C4-2B (cell line): ENCODE measurements around the gene ATP1A4.

Source experiments
- H3K27ac ChIP-seq: fragments of 450-650 bp; 2 replicates; pipeline ENCODE4 v1.5.1; 2017
- ZFX ChIP-seq: fragments of 450-650 bp; IDR thresholded peaks from 2 replicates; pipeline ENCODE4 v1.6.1; 2017
- TF ChIP-seq, protein P1 (sequence below): fragments of 450-650 bp; conservative IDR thresholded peaks from 2 replicates; pipeline ENCODE4 v1.5.1; 2017; ENCODE audit warnings: mild to moderate bottlenecking

Gene ATP1A4

DNA sequence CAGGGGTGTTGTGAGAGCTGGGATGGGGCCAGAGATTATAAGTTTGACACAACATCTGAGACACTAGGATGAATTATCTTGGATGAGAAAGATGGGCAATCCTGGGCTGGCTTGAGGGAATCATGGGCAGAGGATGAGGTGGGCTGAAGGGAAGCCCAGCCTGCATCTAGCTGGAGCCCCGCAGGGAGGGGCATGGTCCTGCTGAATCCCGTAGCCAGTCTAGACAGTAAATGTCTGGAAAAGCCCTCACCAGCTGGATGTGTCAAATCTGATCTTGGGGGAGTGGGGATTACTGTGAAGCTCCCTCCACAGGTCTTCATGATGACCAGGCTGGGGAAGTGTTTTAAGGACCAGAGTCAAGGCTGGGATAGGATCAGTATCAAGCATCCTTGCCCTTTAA lies 35.3 kb downstream of the ATP1A4 start:
- no peak for TF ChIP-seq ZFX
- TF ChIP-seq, protein P1, sequence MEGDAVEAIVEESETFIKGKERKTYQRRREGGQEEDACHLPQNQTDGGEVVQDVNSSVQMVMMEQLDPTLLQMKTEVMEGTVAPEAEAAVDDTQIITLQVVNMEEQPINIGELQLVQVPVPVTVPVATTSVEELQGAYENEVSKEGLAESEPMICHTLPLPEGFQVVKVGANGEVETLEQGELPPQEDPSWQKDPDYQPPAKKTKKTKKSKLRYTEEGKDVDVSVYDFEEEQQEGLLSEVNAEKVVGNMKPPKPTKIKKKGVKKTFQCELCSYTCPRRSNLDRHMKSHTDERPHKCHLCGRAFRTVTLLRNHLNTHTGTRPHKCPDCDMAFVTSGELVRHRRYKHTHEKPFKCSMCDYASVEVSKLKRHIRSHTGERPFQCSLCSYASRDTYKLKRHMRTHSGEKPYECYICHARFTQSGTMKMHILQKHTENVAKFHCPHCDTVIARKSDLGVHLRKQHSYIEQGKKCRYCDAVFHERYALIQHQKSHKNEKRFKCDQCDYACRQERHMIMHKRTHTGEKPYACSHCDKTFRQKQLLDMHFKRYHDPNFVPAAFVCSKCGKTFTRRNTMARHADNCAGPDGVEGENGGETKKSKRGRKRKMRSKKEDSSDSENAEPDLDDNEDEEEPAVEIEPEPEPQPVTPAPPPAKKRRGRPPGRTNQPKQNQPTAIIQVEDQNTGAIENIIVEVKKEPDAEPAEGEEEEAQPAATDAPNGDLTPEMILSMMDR, result no peak
- H3K27ac ChIP-seq, result no peak overlapping the region

DNA sequence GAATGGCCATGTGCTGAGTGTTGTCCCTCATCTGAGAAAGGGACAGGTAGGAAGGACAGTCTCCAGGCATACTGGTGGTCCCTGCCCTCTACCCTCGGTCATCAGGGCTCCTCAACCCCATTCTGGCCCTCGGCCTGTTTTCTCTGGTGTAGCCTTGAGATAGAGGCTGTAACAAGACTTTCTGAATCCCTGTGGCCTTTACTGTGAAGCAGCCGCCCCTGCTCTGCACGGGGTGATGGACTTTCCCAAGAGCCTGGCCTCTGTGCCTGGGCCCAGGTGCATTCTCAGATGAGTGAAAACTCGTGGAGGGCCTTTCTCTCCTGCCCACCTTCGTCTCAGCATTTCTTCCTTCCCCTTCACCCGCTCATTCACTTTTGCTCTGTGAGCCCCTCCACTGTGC lies 36.0 kb downstream of the ATP1A4 start:
- no peak overlapping the region for H3K27ac ChIP-seq
- TF ChIP-seq, protein P1, result no peak
- no peak for TF ChIP-seq ZFX

DNA sequence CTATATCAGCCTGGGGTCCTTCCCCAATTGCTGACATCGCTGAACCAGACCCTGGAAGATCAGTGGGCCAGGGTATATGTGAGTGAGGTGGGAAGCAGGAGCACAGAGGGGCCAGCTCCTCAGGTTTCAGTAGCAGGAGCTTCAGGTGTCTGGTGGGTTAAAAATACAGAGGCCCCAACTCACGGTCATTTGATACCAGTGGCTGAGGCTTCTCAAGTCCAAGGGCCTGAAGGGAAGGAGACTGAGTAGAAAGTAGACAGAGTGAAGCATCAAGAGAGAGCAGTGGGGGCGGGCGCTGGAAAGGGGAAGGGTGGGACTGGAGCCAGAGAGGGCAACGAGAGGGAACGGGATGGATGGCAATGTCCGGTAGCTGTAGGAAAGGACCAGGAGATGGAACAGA lies 36.9 kb downstream of the ATP1A4 start:
- TF ChIP-seq ZFX, result no peak
- TF ChIP-seq, protein P1, result no peak
- H3K27ac ChIP-seq, result no peak overlapping the region

DNA sequence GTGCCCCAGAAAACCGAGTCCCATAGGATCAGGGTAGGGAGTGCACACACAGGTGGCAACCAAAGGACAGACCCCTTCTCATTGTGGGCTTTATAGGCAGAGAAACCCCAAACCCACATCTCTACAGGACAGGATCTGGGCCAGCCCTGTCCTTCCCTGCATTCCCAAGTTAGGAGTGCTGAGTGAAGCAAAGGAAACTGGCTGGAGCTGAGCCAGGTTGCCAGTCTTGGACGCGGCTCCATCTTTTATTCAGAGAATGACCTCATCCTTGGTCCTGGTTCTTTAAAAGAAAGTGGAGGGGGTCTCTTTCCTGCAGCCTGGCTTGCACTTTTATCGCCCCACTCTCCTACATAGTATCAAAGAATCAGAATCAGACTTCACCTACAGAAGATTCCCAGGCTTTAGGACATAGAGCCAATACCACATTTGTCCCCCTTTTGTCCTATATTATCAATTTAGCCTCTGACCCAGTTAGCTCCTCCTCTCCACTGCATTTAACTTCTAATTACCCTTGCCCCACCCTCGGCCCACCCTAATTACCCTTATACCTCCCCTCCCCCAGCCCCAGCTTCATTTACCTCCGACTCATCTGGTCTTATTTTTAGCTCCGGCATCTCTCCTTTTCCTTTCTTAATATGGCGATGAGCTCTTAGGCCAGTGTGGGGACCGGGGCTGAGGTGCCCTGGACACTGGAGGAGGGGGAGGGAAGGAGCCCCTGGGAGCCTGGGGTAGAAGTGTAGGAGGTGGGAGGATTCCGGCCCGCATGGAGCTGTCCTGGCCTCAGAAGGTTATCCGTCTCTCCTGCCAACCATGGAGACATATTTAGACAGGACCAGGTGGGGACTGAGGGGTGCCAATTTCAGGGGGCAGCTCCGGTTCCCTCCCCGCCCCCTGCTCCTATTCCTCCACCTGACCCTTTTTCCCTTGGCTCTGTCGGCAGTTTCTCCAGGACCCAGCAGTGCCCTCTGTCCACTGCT lies 38.5 kb downstream of the ATP1A4 start, which contains the start of gene CASQ1:
Gene CASQ1 (plus strand): TSS at position 927 of the 977 bp plus-strand sequence. CDS start 177 bp downstream, outside the sequence.
- H3K27ac ChIP-seq, result no peak within 1 kb of the TSS
- TF ChIP-seq, protein P1, result no peak
- no peak for TF ChIP-seq ZFX

DNA sequence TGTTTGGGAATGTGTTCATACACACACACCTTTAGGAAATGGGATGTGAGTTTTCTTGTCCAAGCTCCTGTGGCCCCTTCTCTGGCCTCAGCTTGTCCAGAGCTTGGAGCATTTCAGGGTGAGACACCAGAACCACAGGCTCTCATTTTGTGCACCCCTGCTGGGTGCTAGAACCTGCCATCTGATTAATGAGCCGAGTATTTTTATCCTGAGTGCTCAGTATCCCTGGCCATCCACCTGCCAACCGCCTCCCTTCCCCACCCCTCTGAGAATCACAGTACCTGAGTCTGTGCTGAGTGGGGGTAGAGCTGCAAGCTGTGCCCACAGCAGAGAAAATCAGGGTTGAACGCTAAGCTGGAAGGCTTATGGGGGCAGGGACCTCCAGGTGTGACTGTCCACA lies 40.4 kb downstream of the ATP1A4 start:
- H3K27ac ChIP-seq, result no peak overlapping the region
- no peak for TF ChIP-seq ZFX
- TF ChIP-seq, protein P1, result no peak

DNA sequence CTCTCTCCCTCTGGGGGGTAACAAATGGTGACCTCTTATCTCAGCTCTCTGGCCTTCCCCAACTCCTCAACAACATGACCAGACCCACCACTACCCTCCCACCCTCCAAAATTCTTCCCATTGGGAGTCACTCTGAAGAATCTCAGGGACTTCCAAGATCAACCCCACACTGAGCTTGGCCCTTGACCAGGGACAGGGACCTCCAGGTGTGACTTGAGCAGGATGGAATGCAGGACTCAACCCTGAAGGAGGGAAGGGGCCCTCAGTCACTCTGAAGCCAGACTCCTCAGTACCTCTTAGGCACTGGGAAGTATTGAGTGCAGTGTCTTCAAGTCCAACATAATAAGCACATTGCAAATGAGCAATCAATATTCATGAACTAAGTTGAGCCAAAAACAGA lies 40.8 kb downstream of the ATP1A4 start:
- TF ChIP-seq, protein P1, result no peak
- TF ChIP-seq ZFX, result no peak
- no peak overlapping the region for H3K27ac ChIP-seq

DNA sequence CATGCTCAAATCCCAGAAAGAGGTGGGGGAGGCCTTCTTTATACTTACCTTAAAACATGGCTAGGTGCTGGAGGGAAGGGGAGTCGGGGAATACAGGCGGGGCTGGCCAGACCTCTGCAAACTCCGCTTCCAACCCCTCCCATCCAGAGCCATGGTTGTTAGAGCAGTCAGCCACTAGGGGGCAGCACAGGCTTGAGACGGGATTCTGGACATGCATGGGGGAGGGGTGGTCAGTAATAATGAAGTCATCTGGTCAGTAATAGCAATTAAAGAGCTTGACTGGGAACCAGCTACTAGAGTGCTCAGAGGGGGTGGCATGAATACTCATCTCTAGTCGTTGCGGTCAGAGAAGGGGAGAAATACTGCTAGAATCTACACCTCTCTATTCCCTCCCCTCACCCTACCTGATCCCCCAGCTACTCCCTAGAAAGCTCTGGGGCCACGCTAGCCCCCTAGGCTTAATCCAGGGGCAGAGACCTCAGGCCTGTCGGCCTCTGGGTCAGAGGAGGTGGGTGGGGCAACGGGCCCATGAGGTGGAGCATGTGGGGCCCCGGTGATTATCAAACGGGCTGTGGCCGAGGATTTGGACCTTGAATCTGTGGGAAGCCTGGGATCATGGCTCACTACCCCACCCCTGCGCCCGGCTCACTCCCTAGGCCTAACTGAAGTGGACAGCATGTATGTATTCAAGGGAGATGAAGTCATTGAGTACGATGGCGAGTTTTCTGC lies 41.9 kb downstream of the ATP1A4 start:
- no peak for TF ChIP-seq ZFX
- TF ChIP-seq, protein P1, result peak; percentile 95
- H3K27ac ChIP-seq, result no peak overlapping the region
